GM23248 (cell line): ENCODE measurements around the gene TIMM44. TPM values are rescaled to one million over a fixed set of nuclear protein-coding genes. Genes with fewer than 3 reads are reported as not detected.

Source experiments
- DNase-seq: peaks from one replicate; pipeline ENCODE4 v3.0.0-alpha.2; 2015
- H2AFZ ChIP-seq: fragments of 200-600 bp; sonication (generic); 2 replicates; pipeline ENCODE4 v1.6.1; 2016; ENCODE audit warnings: antibody characterized with exemption
- H3F3A ChIP-seq: fragments of 200-600 bp; sonication (generic); 2 replicates; pipeline ENCODE4 v1.6.1; 2016; ENCODE audit warnings: mild to moderate bottlenecking, antibody characterized with exemption, mixed run types; ENCODE audit not compliant: insufficient read depth
- H3K27ac ChIP-seq: fragments of 200-600 bp; sonication (generic); 2 replicates; pipeline ENCODE4 v1.5.1; 2016; ENCODE audit warnings: mild to moderate bottlenecking
- H3K27me3 ChIP-seq: fragments of 200-600 bp; sonication (generic); replicated peaks from 2 replicates; pipeline ENCODE4 v1.6.1; 2016; ENCODE audit warnings: mild to moderate bottlenecking; ENCODE audit not compliant: insufficient read depth
- H3K36me3 ChIP-seq: fragments of 200-600 bp; sonication (generic); 2 replicates; pipeline ENCODE4 v1.6.1; 2016; ENCODE audit warnings: low read depth, mild to moderate bottlenecking
- H3K4me1 ChIP-seq: fragments of 200-600 bp; sonication (generic); 2 replicates; pipeline ENCODE4 v1.6.1; 2016; ENCODE audit warnings: mild to moderate bottlenecking; ENCODE audit not compliant: insufficient read depth
- H3K4me2 ChIP-seq: fragments of 200-600 bp; sonication (generic); one replicate; pipeline ENCODE4 v1.6.1; 2016; ENCODE audit warnings: mild to moderate bottlenecking; ENCODE audit not compliant: unreplicated experiment
- H3K4me3 ChIP-seq: fragments of 200-600 bp; sonication (generic); 2 replicates; pipeline ENCODE4 v1.5.1; 2016; ENCODE audit warnings: mild to moderate bottlenecking
- H3K79me2 ChIP-seq: fragments of 200-600 bp; sonication (generic); 2 replicates; pipeline ENCODE4 v1.6.1; 2016; ENCODE audit warnings: mild to moderate bottlenecking; ENCODE audit not compliant: insufficient read depth
- H3K9ac ChIP-seq: fragments of 200-600 bp; sonication (generic); 2 replicates; pipeline ENCODE4 v1.6.1; 2016; ENCODE audit warnings: mild to moderate bottlenecking
- H3K9me2 ChIP-seq: fragments of 200-600 bp; sonication (generic); 2 replicates; pipeline ENCODE4 v1.6.1; 2016; ENCODE audit warnings: mixed run types, mild to moderate bottlenecking, moderate library complexity; ENCODE audit not compliant: insufficient read depth
- H3K9me3 ChIP-seq: fragments of 200-600 bp; sonication (generic); one replicate; pipeline ENCODE4 v1.6.1; 2017; ENCODE audit warnings: low read depth
- H4K20me1 ChIP-seq: fragments of 200-600 bp; sonication (generic); 2 replicates; pipeline ENCODE4 v1.6.0; 2016; ENCODE audit not compliant: insufficient read depth
- EZH2 ChIP-seq: fragments of 200-600 bp; sonication (generic); IDR thresholded peaks from 2 replicates; pipeline ENCODE4 v1.6.1; 2018; ENCODE audit warnings: antibody characterized with exemption, mild to moderate bottlenecking; ENCODE audit not compliant: insufficient read depth, poor library complexity, severe bottlenecking
- EZH2phosphoT487 ChIP-seq: fragments of 200-600 bp; sonication (generic); IDR thresholded peaks from 2 replicates; pipeline ENCODE4 v1.6.1; 2018; ENCODE audit warnings: antibody characterized with exemption, moderate library complexity, mild to moderate bottlenecking, low read depth; ENCODE audit not compliant: insufficient read depth
- WGBS, 2 experiments: methylation state at CpG; one replicate each; pipeline ENCODE4 v1.1.6; 2015 to 2017; ENCODE audit warnings: low lambda C conversion rate in 2 of 2, low coverage in 1 of 2; ENCODE audit errors: missing lambda C conversion rate in 2 of 2; 5-methylcytosine and 5-hydroxymethylcytosine counted together
- in situ Hi-C: fragments of 300-500 bp; cut with MboI; formaldehyde crosslinking; loops from 2 replicates; pipeline ENCODE4 v1.15.0; 2020
- polyA plus RNA-seq: library from polyadenylated mRNA; unstranded; fragments of >200 nt; fragmentation: Nextera tagmentation; extraction: Ambion mirVana; gene quantifications from 2 replicates; pipeline ENCODE4 v1.2.1, GENCODE V29; 2016
- total RNA-seq: library from RNA; depleted of rRNA; stranded (reverse); fragments of >200 nt; shearing (Covaris generic); gene quantifications from 2 replicates; pipeline ENCODE4 v1.2.3, GENCODE V29; 2014

Gene TIMM44
- total and polyA plus RNA-seq, 2 experiments from 2014 or later: 25.8 to 53.1 TPM

GRCh38 chr19:7924241-7924640, 19.2 kb downstream of the TIMM44 start:
- 31 to 47% methylated on average over 9 to 12 of the region's 12 CpGs for WGBS, 2 experiments
- no peaks in the 10 kb centered on the region for H3K9me3 ChIP-seq
- H3K4me1 ChIP-seq: peaks cover 26% of the 10 kb centered on the region
- peaks cover 12% of the 10 kb centered on the region; the same call in 1 of the 2 replicates for H3F3A ChIP-seq
- H3K9me2 ChIP-seq: no peaks in the 10 kb centered on the region
- DNase-seq: no peak
- H2AFZ ChIP-seq: no peak overlapping the region
- H3K4me3 ChIP-seq: no peak overlapping the region
- H3K27me3 ChIP-seq: no peaks in the 10 kb centered on the region
- in situ Hi-C loops: no loop called here
- H3K4me2 ChIP-seq: no peak overlapping the region
- H3K9ac ChIP-seq: no peak overlapping the region
- no peaks in the 10 kb centered on the region for H4K20me1 ChIP-seq
- H3K27ac ChIP-seq: no peak overlapping the region
- no peak for TF ChIP-seq EZH2
- no peak for TF ChIP-seq EZH2phosphoT487
- no peaks in the 10 kb centered on the region for H3K36me3 ChIP-seq
- peaks cover 16% of the 10 kb centered on the region for H3K79me2 ChIP-seq

GRCh38 chr19:7923295-7924191, 19.9 kb downstream of the TIMM44 start:
- in situ Hi-C loops: no loop called here

GRCh38 chr19:7922836-7923195, 20.6 kb downstream of the TIMM44 start:
- Histone ChIP-seq H2AFZ (no peak overlapping the region), H3K27me3 (no peaks in the 10 kb centered on the region), H3K9me2 (no peaks in the 10 kb centered on the region), H3K4me2 (no peak overlapping the region), H3K9ac (no peak overlapping the region), H3K79me2 (peaks cover 16% of the 10 kb centered on the region), H3K4me1 (peaks cover 13% of the 10 kb centered on the region; the same call in 1 of the 2 replicates), H3K9me3 (no peaks in the 10 kb centered on the region), H3K36me3 (no peaks in the 10 kb centered on the region), H3F3A (no peaks in the 10 kb centered on the region), H3K4me3 (no peak overlapping the region), H3K27ac (no peak overlapping the region), H4K20me1 (no peaks in the 10 kb centered on the region)
- in situ Hi-C loops: no loop called here
- no peak for DNase-seq
- 88 to 91% methylated on average over 7 to 8 of the region's 8 CpGs for WGBS, 2 experiments
- TF ChIP-seq EZH2 (no peak), EZH2phosphoT487 (no peak)

More at GRCh38 chr19:7923295-7924191, 19.9 kb downstream of the TIMM44 start:
- WGBS, 2 experiments: 66 to 78% methylated on average over 30 to 31 of the region's 31 CpGs
- Histone ChIP-seq H3K9me3 (no peaks in the 10 kb centered on the region), H3K9ac (no peak overlapping the region), H3K36me3 (no peaks in the 10 kb centered on the region), H3K4me2 (no peak overlapping the region), H3K27ac (no peak overlapping the region), H3K4me1 (peaks cover 21% of the 10 kb centered on the region), H3K4me3 (no peak overlapping the region), H3K27me3 (no peaks in the 10 kb centered on the region), H3F3A (0 out of 2 replicates have a peak, but pooled peaks cover 7% of the 10 kb centered on the region), H3K9me2 (no peaks in the 10 kb centered on the region), H4K20me1 (no peaks in the 10 kb centered on the region), H2AFZ (no peak overlapping the region), H3K79me2 (peaks cover 16% of the 10 kb centered on the region)
- no peak for DNase-seq
- no peak for TF ChIP-seq EZH2phosphoT487
- no peak for TF ChIP-seq EZH2

- no peaks in the 10 kb centered on the region for H3F3A ChIP-seq
- no peaks in the 10 kb centered on the region for H3K9me2 ChIP-seq
- peak overlapping the region; percentile 95 for H3K4me2 ChIP-seq
- 89 to 90% methylated on average over 28 to 31 of the region's 31 CpGs for WGBS, 2 experiments
- no peaks in the 10 kb centered on the region for H3K27me3 ChIP-seq
- H3K4me3 ChIP-seq: peak overlapping the region; percentile 80
- in situ Hi-C loops: no loop called here
- peak overlapping the region; percentile 84; the same call in 1 of the 2 replicates for H3K27ac ChIP-seq
- TF ChIP-seq EZH2phosphoT487: no peak
- no peak for TF ChIP-seq EZH2
- no peak overlapping the region for H2AFZ ChIP-seq
- no peak for DNase-seq
- H3K9me3 ChIP-seq: no peaks in the 10 kb centered on the region
- no peaks in the 10 kb centered on the region for H3K36me3 ChIP-seq
- H3K4me1 ChIP-seq: 0 out of 2 replicates have a peak, but pooled peaks cover 12% of the 10 kb centered on the region
- H4K20me1 ChIP-seq: no peaks in the 10 kb centered on the region
- peak overlapping the region; percentile 87 for H3K9ac ChIP-seq
- H3K79me2 ChIP-seq: peaks cover 16% of the 10 kb centered on the region
Measured at GRCh38 chr19:7921967-7922835, 21.3 kb downstream of the TIMM44 start.
